ENCODE data around the gene MRO. TPM values are rescaled to one million over a fixed set of nuclear protein-coding genes. Genes with fewer than 3 reads are reported as not detected.
A peak's percentile ranks its signal among the peaks of the same experiment; 100 is the strongest.

MRO gene
- total and polyA plus RNA-seq, 2 of the 4 experiments (the other 2 are of a cell fraction): not detected

- Histone ChIP-seq H2BK5ac (ENCODE audit: low read depth, low read length, poor library complexity, severe bottlenecking) (no peak overlapping the region), H3K27me3 (ENCODE audit: control insufficient read depth, insufficient read depth, low read length) (peaks cover 6% of the 10 kb centered on the region), H3K56ac (ENCODE audit: extremely low read depth, insufficient read depth, low read length) (no peak overlapping the region), H3K36me3 (ENCODE audit: control insufficient read depth, insufficient read depth, low read length) (no peaks in the 10 kb centered on the region), H3K9ac (ENCODE audit: low read depth, low read length) (no peak overlapping the region), H4K8ac (ENCODE audit: low read depth in 2 of 2, low read length in 2 of 2) (no peak overlapping the region), H4K5ac (ENCODE audit: low read depth, low read length) (no peak overlapping the region), H3K9me3 (ENCODE audit: control insufficient read depth, insufficient read depth, low read length) (no peaks in the 10 kb centered on the region), H3K14ac (replicated peaks; ENCODE audit: low read depth, low read length) (no peak overlapping the region), H3K79me1 (ENCODE audit: low read depth in 1 of 2, low read length in 2 of 2) (no peaks in the 10 kb centered on the region), H3K18ac (ENCODE audit: low read depth, low read length) (no peak overlapping the region), H4K91ac (ENCODE audit: insufficient read depth, low read depth, low read length) (no peak overlapping the region), H2BK20ac (ENCODE audit: low read depth, low read length) (no peak overlapping the region), H3K9me1 (ENCODE audit: insufficient read depth, low read length) (no peaks in the 10 kb centered on the region), H3K23ac (ENCODE audit: low read depth, low read length) (no peak overlapping the region), H4K20me1 (ENCODE audit: insufficient read depth, low read length) (no peaks in the 10 kb centered on the region), H2AK5ac (ENCODE audit: low read depth, low read length) (no peak overlapping the region), H2AFZ (replicated peaks; ENCODE audit: low read length, poor library complexity) (peak overlapping the region; percentile 8), H2BK120ac (ENCODE audit: low read depth, low read length) (no peak overlapping the region), H3K4ac (ENCODE audit: low read depth, low read length) (no peak overlapping the region), H3K4me3 (ENCODE audit: insufficient read depth, low read depth, low read length) (no peak overlapping the region), H2AK9ac (replicated peaks; ENCODE audit: low read depth, low read length, poor library complexity) (no peak overlapping the region), H2BK15ac (ENCODE audit: low read depth, low read length) (no peak overlapping the region), H3K4me2 (ENCODE audit: low read depth, low read length) (no peak overlapping the region), H3K4me1 (ENCODE audit: control insufficient read depth, insufficient read depth, low read length) (no peaks in the 10 kb centered on the region), H3K27ac (ENCODE audit: insufficient read depth, low read length) (no peak overlapping the region)
- ChIA-PET POLR2A (ENCODE audit: unreplicated experiment) (no interaction called here), CTCF (no interaction called here)
- DNase-seq (no peak), ATAC-seq (ENCODE audit: low read depth) (no peak)
- 30% methylated on average over 2 of the region's 15 CpGs; no CpG with 5 or more reads in 1 of the 2 experiments for WGBS, 2 experiments (ENCODE audit: extremely low coverage in 2 of 2, insufficient read length in 1 of 2)
- in situ Hi-C loops (cut with MboI; ENCODE audit: low sequenced_read_pairs): no loop called here
- dilution Hi-C loops (cut with HindIII; ENCODE audit: low sequenced_read_pairs, unreplicated experiment): no loop called here
- TF ChIP-seq CEBPB (IDR thresholded peaks at IDR 0.05; ENCODE audit: low read depth, low read length) (no peak), BHLHE40 (IDR thresholded peaks at IDR 0.05; ENCODE audit: low read depth, low read length) (no peak), MAFK (IDR thresholded peaks at IDR 0.05; ENCODE audit: low read depth, low read length) (no peak), CTCF (conservative IDR thresholded peaks at IDR 0.05; ENCODE audit: low read depth, low read length) (no peak), RAD21 (IDR thresholded peaks at IDR 0.05; ENCODE audit: low read length) (no peak), ELK1 (IDR thresholded peaks at IDR 0.05; ENCODE audit: borderline replicate concordance, low read depth, low read length) (no peak), POLR2A (IDR thresholded peaks at IDR 0.05; ENCODE audit: low read depth, low read length) (no peak), RCOR1 (IDR thresholded peaks at IDR 0.05; ENCODE audit: insufficient replicate concordance, low read length) (no peak), MAZ (IDR thresholded peaks at IDR 0.05; ENCODE audit: borderline replicate concordance, low read depth, low read length) (no peak), FOS (IDR thresholded peaks at IDR 0.05; ENCODE audit: low read depth, low read length) (no peak), MXI1 (IDR thresholded peaks at IDR 0.05; ENCODE audit: borderline replicate concordance, low read depth, low read length) (no peak), SMC3 (IDR thresholded peaks at IDR 0.05; ENCODE audit: low read depth, low read length) (no peak)
- BruUV-seq (replicated peaks): no TSS peak
- intact Hi-C loops (cut with micrococcal nuclease): no loop called here
These were observed 13.6 kb downstream of the MRO start for GRCh38 chr18:50806208-50806616.
